ENCODE measurements around the gene LIMD2. TPM values are rescaled to one million over a fixed set of nuclear protein-coding genes. Genes with fewer than 3 reads are reported as not detected.
"Not testable (repeated sequence)": the region's sequence is repeated elsewhere in the genome, so short reads cannot be mapped to it uniquely, and the experiment has no call there.

Gene LIMD2
- total RNA-seq, 2 donors from 2014 or later, result 97.5 to 111 TPM

- Mint-ChIP-seq H3K27me3 (ENCODE audit: insufficient read depth) (no peaks in the 10 kb centered on the region), H3K36me3 (ENCODE audit: low read depth) (peaks cover 17% of the 10 kb centered on the region), H3K27ac (no peak overlapping the region), H3K9me3 (no peaks in the 10 kb centered on the region), H3K4me3 (no peak overlapping the region), H3K4me1 (no peaks in the 10 kb centered on the region)
- H3K4me3 ChIP-seq (ENCODE audit: low read length), result no peak overlapping the region
- no peak overlapping the region for H3K27ac ChIP-seq (ENCODE audit: low read depth, low read length)
- WGBS, 2 experiments (ENCODE audit: insufficient coverage in 1 of 2, insufficient read length in 1 of 2), result 84 to 92% methylated on average over 2 of the region's 2 CpGs
- no peaks in the 10 kb centered on the region for H3K27me3 ChIP-seq (ENCODE audit: control insufficient read depth, insufficient read depth, low read length, poor library complexity, severe bottlenecking)
- no peaks in the 10 kb centered on the region for H3K4me1 ChIP-seq (ENCODE audit: control insufficient read depth, insufficient read depth, low read length)
- H3K9ac ChIP-seq (ENCODE audit: extremely low read depth, low read length, poor library complexity, severe bottlenecking), result no peak overlapping the region
- DNase-seq, result no peak
- no peak for TF ChIP-seq CTCF (conservative IDR thresholded peaks at IDR 0.05)
- H3K36me3 ChIP-seq (ENCODE audit: control insufficient read depth, insufficient read depth, low read length), result peaks cover 36% of the 10 kb centered on the region
- H3K9me3 ChIP-seq (ENCODE audit: control insufficient read depth, low read length), result no peaks in the 10 kb centered on the region
Measured at GRCh38 chr17:63722403-63722802, 22.5 kb upstream of the LIMD2 start.

GRCh38 chr17:63720194-63720593, 20.3 kb upstream of the LIMD2 start:
- not testable (repeated sequence) for H3K4me3 Mint-ChIP-seq; H3K27ac Mint-ChIP-seq; H3K4me1 Mint-ChIP-seq; H3K4me3 ChIP-seq (ENCODE audit: low read length); H3K27me3 ChIP-seq (ENCODE audit: control insufficient read depth, insufficient read depth, low read length, poor library complexity, severe bottlenecking); H3K27me3 Mint-ChIP-seq (ENCODE audit: insufficient read depth); H3K27ac ChIP-seq (ENCODE audit: low read depth, low read length); DNase-seq; H3K9me3 Mint-ChIP-seq; H3K9me3 ChIP-seq (ENCODE audit: control insufficient read depth, low read length); H3K4me1 ChIP-seq (ENCODE audit: control insufficient read depth, insufficient read depth, low read length); H3K9ac ChIP-seq (ENCODE audit: extremely low read depth, low read length, poor library complexity, severe bottlenecking)
- H3K36me3 ChIP-seq (ENCODE audit: control insufficient read depth, insufficient read depth, low read length), result peaks cover 34% of the 10 kb centered on the region
- WGBS, 2 experiments (ENCODE audit: insufficient coverage in 1 of 2, insufficient read length in 1 of 2), result 98 to 100% methylated on average over 3 to 5 of the region's 5 CpGs
- H3K36me3 Mint-ChIP-seq (ENCODE audit: low read depth), result peaks cover 17% of the 10 kb centered on the region

GRCh38 chr17:63718988-63719387, 19.1 kb upstream of the LIMD2 start:
- no peaks in the 10 kb centered on the region for H3K4me1 Mint-ChIP-seq
- Histone ChIP-seq H3K9ac (ENCODE audit: extremely low read depth, low read length, poor library complexity, severe bottlenecking) (no peak overlapping the region), H3K9me3 (ENCODE audit: control insufficient read depth, low read length) (no peaks in the 10 kb centered on the region), H3K27ac (ENCODE audit: low read depth, low read length) (no peak overlapping the region), H3K27me3 (ENCODE audit: control insufficient read depth, insufficient read depth, low read length, poor library complexity, severe bottlenecking) (no peaks in the 10 kb centered on the region), H3K4me3 (ENCODE audit: low read length) (no peak overlapping the region), H3K36me3 (ENCODE audit: control insufficient read depth, insufficient read depth, low read length) (peaks cover 28% of the 10 kb centered on the region), H3K4me1 (ENCODE audit: control insufficient read depth, insufficient read depth, low read length) (no peaks in the 10 kb centered on the region)
- H3K9me3 Mint-ChIP-seq, result no peaks in the 10 kb centered on the region
- no peak overlapping the region for H3K4me3 Mint-ChIP-seq
- WGBS, 2 experiments (ENCODE audit: insufficient coverage in 1 of 2, insufficient read length in 1 of 2), result 90 to 92% methylated on average over 4 to 5 of the region's 5 CpGs
- H3K36me3 Mint-ChIP-seq (ENCODE audit: low read depth), result peaks cover 13% of the 10 kb centered on the region
- TF ChIP-seq CTCF (conservative IDR thresholded peaks at IDR 0.05), result no peak
- no peak for DNase-seq
- H3K27ac Mint-ChIP-seq, result no peak overlapping the region
- no peaks in the 10 kb centered on the region for H3K27me3 Mint-ChIP-seq (ENCODE audit: insufficient read depth)

GRCh38 chr17:63716426-63716825, 16.5 kb upstream of the LIMD2 start:
- Histone ChIP-seq H3K4me3 (ENCODE audit: low read length) (no peak overlapping the region), H3K27ac (ENCODE audit: low read depth, low read length) (no peak overlapping the region), H3K9me3 (ENCODE audit: control insufficient read depth, low read length) (no peaks in the 10 kb centered on the region), H3K4me1 (ENCODE audit: control insufficient read depth, insufficient read depth, low read length) (no peaks in the 10 kb centered on the region), H3K27me3 (ENCODE audit: control insufficient read depth, insufficient read depth, low read length, poor library complexity, severe bottlenecking) (no peaks in the 10 kb centered on the region), H3K9ac (ENCODE audit: extremely low read depth, low read length, poor library complexity, severe bottlenecking) (no peak overlapping the region), H3K36me3 (ENCODE audit: control insufficient read depth, insufficient read depth, low read length) (peaks cover 29% of the 10 kb centered on the region)
- H3K9me3 Mint-ChIP-seq, result no peaks in the 10 kb centered on the region
- no peak overlapping the region for H3K4me3 Mint-ChIP-seq
- no peaks in the 10 kb centered on the region for H3K27me3 Mint-ChIP-seq (ENCODE audit: insufficient read depth)
- no peaks in the 10 kb centered on the region for H3K4me1 Mint-ChIP-seq
- no peak for TF ChIP-seq CTCF (conservative IDR thresholded peaks at IDR 0.05)
- no peak overlapping the region for H3K27ac Mint-ChIP-seq
- WGBS, 2 experiments (ENCODE audit: insufficient coverage in 1 of 2, insufficient read length in 1 of 2), result 95 to 100% methylated on average over 2 to 3 of the region's 3 CpGs
- H3K36me3 Mint-ChIP-seq (ENCODE audit: low read depth), result peaks cover 27% of the 10 kb centered on the region
- no peak for DNase-seq

All from endodermal cell (in vitro differentiated cells).